Stimulated activated CD4-positive, alpha-beta T cell treated with anti-CD3 and anti-CD28 coated beads, Interleukin-4, amount 100 ng/mL, for 4 hours (primary cell): Measurements from ENCODE around the gene FAM222A.

Experiments
- DNase-seq, 2 experiments: peaks; one replicate each; pipeline ENCODE4 v3.0.0-alpha.2; 2020

FAM222A gene

GRCh38 chr12:109762071-109762672 lies 48.5 kb downstream of the FAM222A start:
- no peak for DNase-seq

DNA sequence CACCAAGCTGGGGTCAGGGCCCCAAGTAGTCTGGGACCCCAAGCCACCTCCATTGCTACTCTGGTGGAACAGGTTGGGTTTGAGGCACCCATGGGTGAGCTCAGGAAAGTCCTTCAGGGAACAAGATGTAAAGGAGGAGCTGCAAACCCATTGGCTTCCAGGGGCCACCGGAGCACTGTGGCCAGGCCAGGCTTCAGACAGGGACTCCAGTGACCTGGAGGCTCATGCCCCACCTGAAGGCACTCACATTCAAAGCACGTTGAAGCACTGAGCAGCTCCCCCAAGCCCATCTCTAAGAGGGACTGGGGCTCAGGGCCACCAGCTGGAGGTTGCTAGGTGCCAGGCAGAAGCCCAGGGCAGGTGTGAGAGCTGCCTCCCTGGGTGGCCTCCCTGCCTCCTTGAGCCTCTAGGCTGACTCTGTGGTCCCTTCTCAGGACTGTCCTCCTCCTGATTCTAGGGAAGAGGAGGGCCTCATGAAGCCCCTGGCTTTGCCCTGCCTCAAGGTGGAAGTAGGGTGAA lies 49.1 kb downstream of the FAM222A start:
- DNase-seq, result no peak

GRCh38 chr12:109763201-109763841 lies 49.7 kb downstream of the FAM222A start:
- no peak for DNase-seq

DNA sequence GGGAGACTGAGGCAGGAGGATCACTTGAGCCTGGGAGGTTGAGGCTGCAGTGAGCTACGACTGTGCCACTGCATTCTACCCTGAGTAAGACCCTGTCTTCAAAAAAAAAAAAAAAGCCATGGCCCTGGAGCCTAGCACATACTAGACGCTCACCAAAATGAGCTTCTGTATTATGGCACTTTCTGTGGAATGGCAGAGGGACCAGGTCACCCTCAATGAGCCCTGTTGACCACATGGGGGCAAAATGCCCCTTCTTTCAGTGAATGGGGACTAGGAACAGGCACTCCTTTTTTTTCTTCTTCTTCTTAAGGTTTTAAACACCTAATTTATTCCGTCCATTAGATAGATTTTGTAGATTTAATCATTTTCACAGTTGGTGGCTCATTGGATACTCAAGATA lies 50.5 kb downstream of the FAM222A start:
- no peak for DNase-seq

DNA sequence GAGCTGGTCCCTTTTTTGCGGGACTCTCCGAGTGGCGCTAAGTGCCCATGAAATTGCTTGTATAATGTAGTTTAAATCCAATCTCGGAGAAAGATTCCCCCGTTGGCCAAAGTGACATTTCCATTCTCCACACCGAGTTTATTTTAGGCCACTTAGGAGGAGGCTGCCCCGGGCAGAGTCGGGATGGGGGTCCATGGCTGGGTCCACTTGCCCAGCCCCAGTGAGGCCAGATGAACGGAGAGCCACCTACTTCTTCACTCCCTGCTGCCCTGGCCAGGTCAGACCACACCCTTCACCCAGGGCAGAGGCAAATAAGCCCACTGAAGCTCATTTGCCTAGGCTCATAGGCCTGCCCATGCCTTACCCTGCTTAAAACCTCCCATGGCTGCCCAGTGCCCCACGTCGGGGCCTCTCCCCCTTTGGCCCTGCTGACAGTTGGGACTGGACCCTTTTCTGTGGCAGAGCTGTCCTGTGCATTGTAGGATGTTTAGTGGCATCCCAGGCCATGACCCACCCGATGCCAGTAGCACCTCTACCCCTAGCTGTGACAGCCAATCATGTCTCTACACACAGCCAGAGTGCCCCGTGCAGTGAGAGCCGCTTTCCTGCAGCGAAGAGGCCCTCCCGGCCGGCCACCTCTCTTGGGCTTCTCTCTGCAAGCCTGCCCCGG lies 51.3 kb downstream of the FAM222A start:
- DNase-seq, result no peak

DNA sequence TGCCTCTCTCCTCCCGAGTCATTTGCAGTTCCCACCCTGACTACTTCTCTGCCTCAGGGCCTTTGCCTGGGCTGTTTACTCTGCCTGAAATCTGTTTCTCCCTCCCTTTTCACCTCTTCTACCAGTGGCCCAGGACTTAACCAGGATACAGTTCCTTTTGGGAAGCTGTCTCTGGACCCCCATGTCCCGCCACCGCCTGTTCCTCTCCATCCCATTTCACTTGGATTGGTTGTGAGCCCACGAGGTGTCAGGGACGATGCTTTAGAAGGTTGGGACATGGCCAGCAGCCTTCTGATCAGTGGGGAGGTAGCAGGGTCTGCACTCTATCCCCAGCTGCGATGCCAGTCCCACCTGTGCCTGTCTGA lies 51.8 kb downstream of the FAM222A start:
- DNase-seq, result no peak

DNA sequence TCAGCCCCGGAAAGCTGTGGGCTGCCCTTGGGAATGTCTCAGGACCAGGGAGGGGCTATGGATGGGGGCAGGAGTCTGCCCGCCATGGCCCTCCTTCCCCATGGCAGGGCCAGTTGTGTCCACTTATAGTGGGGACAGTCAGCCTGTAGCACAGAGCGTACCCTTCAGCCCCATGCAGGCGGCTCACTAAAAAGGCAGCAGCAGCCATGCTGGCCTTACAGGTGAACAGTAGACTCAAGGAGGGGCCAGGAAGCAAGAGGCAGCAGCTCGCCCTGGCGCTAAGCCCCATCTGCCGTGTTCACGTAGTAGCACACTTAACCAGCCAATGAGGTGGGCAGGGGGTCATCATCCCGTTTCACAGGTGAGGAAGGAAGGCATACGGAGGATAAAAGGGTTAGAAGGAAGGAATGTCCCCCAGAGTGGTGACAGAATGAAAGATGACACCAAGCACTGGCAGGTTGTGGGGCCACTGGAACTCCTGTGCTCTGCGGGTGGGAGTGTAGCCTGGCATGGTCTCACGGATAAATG lies 52.7 kb downstream of the FAM222A start:
- DNase-seq, result no peak

GRCh38 chr12:109767456-109767855 lies 53.8 kb downstream of the FAM222A start:
- no peak for DNase-seq

DNA sequence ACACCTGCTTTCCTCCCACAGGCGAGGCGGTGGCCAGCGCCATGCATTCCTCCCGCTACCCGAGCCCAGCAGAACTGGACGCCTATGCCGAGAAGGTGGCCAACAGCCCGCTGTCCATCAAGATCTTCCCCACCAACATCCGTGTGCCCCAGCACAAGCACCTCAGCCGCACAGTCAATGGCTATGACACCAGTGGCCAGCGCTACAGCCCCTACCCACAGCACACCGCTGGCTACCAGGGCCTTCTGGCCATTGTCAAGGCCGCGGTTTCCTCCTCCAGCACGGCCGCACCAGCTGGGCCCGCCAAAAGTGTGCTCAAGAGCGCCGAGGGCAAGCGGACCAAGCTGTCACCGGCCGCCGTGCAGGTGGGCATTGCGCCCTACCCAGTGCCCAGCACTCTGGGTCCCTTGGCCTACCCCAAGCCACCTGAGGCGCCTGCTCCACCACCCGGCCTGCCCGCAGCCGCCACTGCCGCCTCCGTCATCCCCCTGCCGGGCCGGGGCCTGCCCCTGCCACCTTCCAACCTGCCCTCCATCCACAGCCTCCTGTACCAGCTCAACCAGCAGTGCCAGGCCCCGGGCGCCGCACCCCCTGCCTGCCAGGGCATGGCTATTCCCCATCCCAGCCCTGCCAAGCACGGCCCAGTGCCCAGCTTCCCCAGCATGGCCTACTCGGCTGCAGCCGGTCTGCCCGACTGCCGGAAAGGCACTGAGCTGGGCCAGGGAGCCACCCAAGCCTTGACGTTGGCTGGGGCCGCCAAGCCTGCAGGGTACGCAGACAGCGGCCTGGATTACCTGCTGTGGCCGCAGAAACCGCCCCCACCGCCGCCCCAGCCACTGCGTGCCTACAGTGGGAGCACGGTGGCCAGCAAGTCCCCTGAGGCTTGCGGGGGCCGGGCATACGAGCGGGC lies 54.6 kb downstream of the FAM222A start:
- no peak for DNase-seq

GRCh38 chr12:109768901-109769670 lies 55.5 kb downstream of the FAM222A start:
- no peak for DNase-seq

- DNase-seq, result no peak
Observed at GRCh38 chr12:109770104-109770860, 56.7 kb downstream of the FAM222A start.

DNA sequence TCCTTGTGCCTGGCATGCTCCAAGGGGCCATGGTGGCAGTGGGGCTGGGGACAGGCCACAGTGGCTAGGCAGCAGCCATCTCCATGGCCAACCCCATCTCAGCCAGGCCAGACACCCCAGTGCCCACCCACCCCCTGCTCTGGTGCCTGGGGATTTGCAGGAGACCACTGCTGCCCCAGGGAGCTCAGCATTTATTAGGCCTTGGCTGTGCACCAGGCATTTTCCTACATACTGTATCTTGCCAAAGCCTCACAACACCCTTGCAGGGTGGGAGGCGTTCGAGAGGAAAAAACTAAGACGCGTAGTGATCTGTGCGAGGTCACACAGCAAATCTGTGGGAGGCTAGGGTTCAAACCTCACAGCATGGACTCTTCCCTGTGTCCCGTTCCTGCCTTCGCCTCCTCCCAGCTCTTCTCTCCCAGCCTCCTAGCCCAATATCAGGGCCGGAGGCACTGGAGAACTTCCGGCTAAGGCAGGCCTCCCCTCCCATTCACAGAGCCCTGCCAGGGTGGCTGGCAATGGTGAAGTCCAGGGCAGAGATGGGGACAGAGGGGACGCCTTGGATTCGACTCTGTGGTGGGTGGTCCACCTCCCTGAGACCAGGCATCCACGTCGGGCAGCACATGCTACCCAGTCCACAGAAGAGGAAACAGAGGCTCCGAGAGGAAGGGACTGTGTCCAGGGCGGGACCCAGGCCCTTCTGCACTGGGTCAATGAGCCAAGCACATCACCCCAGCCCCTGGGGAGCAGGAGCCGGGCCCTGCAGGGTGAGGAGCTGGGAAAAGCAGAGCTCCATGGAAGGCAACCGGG lies 57.4 kb downstream of the FAM222A start:
- no peak for DNase-seq

DNA sequence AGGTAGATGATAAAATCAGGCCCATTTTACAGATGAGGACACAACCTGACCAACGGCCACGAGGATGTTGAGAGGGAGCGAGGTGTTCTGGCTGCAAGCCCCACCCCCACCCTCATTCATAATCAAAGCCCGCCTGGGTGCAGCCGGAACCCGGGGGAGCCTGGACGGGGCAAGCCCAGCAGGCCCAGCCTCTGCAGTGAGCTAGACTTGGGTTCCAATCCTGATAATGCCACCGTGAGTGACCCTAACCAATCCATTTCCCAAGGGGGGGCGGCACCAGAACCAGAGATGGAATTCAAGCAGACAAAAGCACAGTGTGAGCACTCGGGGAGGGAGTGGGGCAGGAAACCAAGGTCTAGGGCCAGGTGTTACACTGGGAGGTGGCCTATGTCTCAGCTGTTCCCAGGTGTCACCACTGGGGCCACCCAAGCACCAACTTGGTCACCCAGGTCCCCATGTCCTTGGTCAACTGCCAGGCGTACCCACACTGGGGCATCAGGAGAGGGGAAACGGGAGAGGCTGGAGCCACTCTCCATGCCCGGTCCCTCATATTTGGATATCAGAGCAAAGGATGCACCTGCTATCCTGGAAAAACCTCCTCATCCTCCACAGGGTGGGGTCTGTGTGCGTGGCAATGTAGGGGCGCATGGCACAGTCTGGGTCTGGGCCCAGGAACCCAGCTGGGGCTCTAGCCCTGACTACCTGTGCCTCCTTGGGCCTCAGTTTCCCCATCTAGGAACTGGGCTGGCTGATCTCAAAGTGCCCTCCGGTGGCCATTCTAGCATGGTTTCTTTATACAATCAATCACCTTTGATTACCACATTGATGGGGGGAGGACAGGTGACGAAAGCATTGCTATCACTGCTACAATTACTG lies 58.4 kb downstream of the FAM222A start:
- no peak for DNase-seq

DNA sequence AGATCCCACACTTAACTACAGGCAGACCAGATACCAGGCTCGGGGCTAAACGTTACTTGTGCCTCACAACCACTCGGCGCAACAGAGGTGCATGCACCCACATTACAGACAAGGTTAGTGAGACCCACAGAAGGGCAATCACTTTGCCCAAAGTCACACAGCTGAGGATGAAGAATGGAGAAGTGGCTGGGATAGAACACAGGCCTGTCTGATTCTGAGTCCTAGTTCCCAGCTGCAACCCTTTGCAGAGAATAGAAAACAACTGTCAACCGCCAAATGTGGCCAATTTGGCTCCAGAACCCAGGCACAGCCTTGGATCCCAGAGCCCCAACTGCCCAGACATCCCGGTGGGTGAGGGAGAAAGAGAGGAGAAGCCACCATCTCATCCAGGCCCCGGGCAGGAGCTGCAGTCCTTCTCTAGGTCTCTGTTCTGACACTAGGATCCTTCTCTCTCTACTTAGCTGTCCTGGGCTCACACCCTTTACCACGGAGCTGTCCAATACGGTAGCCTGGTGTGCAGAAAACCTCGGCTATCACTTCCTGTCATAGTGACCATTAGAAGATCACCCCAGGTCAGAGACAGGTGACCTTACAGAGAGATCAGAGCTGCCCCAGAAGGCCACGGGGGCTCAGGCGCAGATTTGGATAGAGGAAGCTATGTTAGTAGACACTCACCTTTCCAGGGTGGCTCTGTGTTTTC lies 59.1 kb downstream of the FAM222A start:
- no peak for DNase-seq

- DNase-seq, result no peak
Observed at GRCh38 chr12:109773384-109774011, 59.9 kb downstream of the FAM222A start.

DNA sequence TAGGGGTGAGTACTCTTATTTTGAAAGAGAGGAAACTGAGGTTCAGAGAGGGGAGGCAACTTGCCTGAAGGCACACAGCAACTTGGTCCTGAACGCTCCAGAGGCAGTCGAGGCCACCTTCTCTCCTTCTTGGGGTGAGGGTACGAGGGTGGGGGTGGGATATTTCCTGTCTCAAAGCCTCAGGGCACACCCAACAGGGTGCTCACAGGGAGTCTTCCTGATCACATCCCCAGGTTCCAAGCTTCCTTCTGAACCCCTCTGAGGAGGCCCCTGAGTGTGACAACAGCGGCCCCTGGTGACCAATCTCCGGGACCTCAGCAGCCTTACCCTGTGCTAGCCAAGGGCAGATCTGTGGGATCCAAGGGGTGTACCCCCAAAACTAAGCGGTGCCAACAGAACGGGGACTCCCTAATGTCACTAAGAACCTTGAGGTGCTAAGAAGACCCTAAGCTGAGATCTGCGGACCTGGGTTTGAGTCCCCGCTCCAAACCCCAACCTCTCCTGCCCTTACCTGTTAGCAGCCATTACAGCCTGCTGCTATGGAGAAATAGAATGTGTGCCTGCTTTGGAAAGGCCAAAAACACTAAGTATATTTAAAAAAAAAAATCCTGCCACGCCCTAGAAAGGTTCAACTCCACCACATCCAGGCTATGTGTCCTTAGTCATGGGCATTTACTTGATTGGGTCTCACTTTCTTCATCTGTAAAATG lies 61.7 kb downstream of the FAM222A start:
- DNase-seq, result peak; percentile 50 to 73

DNA sequence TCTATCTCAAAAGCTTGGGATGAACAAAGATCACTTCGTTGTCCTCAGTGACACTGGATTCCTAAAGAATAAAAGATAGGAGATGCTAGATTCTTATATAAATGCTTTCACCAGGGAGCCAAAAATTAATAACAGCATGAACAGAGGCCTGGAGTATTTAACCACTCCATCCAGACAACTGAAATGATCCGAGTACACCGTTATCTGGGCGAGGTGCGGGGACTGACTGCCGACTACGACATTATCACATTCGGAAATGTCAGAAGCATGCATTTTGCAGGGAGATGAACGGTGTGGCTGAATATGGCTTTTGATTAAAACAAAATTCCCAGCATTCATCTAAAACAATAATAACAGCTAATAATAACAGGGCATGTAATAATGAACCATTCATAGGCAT lies 63.0 kb downstream of the FAM222A start:
- DNase-seq, result no peak

- DNase-seq, result peak in 1 of 2 experiments; percentile 20
Observed at GRCh38 chr12:109777544-109777943, 63.9 kb downstream of the FAM222A start.
